HG02610 (cell line): ENCODE data around the gene KRT5.

Experiments used
- ATAC-seq: cut with Tn5 transposase; IDR thresholded peaks from one replicate; pipeline ENCODE4 v1.9.1; 2021; ENCODE audit warnings: mild to moderate bottlenecking, moderate library complexity; ENCODE audit not compliant: unreplicated experiment

KRT5 gene

DNA sequence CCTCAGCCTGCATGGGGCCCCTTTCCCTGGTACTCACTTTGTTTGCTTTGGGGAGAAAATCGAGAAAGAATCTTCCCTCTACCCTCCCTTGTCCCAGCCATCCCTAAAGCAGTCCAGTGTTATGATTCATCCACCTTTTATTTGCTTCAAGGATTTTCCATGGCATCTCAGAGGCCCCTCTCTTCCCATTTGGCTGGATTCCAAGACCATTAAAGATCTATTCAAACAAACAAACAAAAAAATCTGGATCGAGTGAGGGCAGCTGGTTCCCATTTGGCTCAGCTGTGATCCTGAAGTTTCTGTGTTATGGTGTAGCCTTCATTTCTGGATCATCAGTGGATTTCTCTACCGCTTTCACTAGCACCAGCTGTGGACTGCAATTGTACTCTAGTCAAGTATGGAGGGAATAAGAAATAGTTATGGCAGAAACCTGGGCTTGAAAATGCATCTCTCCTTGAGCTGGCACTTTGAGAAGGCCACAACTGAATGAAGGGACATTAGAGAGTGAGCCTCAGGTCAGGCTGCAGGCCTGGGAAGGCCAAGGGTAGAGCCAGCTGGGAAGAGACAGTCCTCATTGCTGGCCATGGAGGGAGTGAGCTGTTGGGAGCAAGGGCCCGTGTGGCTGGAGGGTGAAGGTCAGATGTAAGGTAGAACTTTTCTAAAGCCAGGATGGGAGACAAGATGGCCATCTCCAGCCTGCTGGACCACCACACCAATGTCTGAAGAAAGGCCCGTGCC, 19.1 kb upstream of the KRT5 start:
- no peak for ATAC-seq

DNA sequence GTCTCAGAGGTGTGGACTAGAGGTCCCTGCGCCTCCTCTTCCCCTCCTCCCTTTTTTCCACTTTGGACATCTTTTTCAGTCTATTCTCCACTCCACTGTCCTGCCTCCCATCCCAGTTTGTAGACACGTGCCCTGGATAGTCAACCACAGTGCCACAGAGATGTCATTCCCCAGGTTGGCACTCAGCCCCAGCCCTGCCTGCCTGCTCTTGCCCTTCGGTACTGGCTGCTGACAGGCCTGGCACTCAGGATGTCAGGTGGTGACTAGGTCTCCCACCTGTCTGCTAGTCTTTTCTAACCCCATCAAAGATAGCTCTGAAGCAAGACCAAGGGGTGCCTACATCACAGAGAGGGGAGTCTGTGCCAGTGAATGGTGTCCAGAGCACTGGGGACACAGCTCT, 16.9 kb upstream of the KRT5 start:
- ATAC-seq, result no peak

DNA sequence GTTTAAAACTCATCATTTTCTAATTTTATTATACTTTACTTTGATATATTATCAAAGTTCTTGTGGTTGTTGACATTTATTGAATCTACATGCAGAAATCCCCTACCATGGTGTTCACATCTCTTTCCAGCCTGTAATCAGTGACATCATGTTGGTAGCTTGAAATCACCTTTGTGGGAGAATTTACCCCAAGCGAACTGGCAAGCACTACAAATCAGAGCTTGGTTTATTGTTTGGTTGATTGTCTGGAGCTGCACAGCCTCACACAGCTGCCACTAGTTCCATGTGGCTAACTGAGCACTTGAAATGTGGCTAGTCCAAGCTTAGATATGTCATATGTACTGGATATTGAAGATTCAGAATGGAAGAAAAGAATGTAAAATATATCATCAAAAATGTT, 15.4 kb upstream of the KRT5 start:
- no peak for ATAC-seq

DNA sequence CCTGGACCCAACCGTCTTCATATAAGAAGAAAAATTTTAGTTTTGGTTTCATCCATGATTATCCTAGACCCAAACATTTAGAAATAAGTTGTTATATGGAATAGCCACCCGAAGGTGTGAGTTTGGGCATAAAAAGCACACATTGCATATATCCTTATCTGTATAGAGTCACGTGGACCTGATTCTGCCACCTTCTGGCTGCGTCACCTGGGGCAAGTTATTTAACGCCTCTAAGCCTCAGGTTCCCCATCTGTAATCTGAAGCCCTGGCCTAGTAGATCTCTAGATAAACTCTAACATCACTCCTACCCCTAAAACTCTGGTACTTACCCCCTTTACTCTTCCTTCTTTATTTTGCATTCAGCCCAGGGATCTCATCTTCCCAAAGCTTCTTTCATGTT, 14.3 kb upstream of the KRT5 start:
- ATAC-seq, result no peak

DNA sequence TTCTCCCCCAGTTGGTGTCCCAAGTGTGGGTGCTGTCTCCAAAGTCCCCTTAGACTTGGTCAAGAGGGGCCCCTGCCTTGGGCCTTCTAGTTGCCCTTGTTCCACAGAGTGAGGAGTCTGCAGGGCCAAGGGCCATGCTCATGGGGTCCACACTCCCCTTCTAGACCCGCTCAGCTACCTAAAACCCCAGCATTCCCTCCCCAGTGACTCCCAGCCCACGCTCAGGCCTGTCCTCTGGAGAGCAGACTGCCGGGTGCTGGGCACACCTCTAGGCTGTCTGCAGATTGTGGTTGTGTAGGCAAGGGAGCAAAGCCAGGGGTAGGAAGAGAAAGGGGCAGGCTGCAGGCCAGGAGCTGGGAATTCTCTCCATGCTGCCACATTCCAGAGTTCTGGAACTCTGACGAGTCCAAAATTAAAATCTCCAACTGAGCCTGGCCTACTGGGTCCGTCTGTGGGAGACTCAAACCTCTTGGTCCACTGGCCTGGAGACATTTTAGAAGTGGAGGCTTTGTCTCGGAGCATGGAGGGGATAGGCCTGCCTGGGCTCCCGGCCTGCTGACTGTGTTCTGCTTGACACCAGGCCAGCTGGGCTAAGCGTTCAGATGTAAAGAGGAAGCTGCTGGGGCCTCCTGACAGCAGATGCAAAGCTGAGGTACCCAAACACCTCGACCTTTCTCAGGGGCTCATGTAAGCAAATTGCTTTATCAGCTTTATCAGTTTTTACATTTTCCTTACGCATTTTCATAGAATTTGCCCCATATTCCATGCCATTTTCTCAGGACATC, 13.7 kb upstream of the KRT5 start:
- no peak for ATAC-seq

DNA sequence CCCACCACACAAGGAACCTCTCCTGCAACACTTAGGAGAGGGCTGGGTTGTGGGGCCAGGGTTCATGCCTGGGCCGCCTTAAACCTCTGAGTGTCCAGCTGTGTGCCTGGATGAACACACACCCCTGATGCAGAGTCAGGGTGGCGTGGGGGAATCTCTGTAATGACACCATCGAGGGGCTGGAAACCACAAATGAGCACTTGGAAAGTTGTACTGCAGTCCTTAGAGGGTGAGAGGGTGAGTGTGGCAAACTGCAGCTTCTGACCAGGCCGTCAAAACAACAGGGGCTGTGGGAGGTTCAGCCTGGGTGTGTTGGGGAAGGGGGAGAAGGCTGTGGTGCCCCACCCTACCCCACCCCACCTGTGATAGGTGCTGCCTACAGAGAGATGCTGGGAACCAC, 12.4 kb upstream of the KRT5 start:
- ATAC-seq, result no peak

DNA sequence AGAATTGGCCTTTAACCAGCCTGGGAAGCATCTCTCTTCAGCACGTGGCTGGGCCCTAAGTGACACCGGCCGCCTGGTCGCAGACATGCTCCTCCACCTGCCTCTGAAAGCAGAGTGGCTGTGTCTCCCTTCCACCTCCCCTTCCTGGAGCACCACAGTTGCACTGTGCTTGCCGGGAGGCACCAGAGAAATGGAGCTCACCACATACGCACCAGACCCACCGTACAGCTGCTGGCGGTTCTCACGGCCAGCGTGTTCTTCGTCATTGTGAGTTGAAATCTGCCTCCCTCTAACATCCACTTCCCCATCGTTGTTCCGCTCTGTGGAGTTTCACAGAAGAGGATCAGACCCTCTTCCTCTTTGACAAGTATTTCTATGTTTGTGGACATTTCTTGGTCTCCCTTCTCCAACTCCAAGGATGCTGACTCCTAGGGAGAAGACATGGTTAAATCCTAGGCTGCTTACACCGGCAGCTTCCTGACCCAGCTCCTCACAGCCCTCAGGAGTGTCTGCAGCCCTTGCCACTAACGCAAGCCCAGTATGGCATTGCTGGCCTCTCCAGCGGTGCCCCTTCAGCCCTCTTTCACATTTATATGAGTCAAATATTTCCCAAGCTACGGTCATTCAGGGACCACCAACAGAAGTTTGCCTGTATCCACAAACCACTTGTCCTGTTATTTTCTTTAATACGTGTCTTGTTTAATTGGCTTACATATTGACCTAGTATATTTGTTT, 11.5 kb upstream of the KRT5 start:
- ATAC-seq, result no peak

DNA sequence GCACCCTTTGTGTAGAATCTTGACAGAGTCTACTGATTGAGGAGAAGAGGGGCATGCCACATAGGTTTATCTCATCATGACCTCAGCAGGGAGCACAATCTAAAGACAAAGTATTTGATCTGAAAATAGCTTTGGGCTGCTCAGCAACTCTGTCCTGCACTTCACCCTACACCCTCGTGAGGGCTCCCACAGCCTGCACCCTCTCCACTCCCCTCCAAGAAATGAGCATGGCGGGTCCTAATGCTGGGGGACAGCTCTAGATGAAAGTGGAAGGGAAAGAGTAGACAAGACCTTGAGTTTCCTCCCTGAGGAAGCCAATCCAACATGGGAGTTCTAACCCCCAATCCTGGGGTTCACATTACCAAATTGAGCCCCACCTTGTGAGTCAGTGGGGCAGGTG, 10.7 kb upstream of the KRT5 start:
- no peak for ATAC-seq

DNA sequence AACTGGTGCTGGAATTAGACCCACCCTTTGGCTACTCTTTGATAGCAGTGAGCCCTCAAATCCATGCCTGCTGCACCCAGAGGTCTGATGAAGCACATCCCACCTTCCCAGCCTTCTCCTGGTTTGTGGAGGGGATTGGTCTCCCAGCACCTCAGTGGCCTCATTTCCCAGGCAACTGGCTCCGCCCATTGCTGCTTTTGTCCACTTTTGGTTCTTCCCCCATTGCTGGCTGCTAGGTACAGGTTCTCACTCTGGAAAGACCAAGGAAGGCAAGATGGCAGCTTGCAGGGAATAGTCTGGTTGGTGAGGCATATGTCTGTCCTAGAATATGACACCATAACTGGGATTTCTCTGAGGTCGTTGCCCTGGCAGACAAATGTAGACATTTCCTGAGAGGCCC, 10.2 kb upstream of the KRT5 start:
- ATAC-seq, result no peak

DNA sequence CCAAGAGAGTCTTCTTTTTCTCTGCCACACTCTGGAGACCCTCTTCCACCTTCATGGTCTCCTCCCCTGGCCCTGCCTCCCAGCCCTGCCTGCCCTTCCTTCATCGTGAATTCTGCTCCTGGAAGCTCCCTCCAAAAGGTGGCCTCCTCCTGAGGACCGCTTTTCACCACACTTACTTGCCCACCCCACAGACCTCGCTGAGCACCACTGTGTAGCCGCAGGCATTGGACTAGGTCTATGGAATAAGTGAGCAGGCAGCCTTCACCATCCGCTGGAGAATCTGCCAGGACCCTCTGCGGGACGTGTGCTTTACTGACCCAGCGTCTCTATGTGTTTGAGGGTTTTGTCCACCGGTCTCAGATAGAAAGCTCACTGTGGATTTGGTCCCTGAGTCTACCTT, 9.7 kb upstream of the KRT5 start:
- no peak for ATAC-seq

DNA sequence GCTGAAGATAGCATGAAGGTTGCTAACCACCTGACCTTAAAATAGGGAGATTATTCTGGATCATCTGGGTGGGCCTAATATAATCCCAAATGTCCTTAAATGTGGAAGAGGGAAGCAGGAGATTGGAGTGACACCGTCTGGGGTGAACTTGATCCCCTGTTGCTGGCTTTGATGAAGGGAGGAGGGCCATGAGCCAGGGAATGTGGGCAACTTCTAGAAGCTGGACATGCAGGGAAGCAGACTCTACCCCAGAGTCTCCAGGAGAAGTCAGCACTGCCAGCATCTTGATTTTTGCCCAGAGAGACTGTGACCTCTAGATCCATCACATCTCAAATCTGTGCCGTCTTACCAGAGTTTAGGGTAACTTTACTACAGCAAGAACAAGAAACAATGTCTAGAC, 9.2 kb upstream of the KRT5 start:
- ATAC-seq, result no peak

DNA sequence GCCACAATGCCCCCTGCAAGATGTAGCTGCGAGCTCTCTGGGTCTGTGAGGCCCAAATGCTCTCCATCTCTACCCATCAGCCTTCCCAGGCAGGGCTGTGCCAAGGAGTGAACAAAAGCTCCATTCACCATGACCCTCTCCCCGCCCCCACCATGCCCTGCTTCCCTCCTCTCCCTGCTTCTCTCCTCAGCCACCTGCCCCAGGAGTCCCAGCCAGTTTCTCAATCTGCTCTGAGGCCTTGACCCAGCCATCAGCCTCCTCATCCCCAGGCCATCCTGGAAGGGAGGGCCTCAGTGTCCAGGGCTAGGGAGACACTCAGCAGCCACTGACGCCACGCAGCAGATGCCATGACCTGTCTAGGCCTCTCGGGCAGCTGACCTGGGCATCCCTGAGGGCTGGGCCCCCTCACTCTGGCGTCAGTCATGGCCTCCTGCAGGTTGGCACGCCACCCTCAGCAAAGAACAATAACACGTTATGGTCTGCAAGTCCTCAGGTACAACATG, 8.5 kb upstream of the KRT5 start:
- ATAC-seq, result no peak

DNA sequence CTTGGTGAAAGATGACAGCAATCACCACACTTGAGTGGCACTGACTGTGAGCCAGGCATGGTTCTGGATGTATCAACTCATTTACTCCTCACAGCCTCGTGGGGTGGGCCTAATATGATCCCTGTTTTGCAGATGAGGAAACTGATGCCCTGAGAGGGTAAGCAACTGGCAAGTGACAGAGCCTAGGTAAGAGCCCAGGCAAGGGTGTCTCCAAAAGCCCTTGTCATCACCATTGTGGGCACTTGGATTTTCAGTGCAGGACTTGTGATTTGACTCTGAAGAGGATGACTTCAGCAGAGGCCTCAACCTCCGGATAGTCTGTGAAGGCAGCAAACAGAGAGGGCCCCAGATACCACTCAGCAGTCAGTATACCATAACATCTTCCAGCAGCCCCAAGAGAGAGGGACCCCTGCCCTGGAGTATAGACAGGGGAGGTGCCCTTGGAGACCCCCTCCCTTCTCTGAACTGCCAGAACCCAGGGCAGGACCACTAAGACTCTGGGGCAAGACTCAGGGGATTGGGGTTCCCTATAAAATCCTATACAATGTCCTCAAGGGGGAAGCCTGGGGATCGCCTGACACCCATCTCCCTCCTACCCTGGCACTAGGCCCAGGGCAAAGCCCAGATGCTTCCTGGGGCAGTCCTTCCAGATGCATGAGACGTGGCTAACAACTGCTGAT, 7.1 kb upstream of the KRT5 start:
- no peak for ATAC-seq

DNA sequence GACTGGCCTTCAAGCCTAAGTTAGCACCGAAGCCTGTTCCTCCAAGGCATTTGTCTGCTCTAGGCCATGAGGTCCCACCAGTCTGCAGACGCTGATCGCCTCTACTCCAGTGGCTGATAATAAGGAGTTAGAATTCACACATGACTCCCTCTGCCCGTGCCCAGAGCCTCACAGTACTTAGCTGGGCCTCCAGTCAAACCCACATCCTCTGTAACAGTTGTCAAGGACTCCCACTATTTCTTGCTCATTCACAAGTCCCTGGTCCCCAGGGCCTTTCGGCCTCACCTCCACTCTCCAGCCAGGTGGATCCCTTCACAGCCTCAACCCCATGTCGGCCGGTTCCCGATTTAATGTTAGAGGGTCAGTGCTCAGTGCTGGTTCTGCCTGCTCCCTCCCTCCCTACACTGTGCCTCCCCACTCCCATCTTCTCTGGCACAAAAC, 6.3 kb upstream of the KRT5 start:
- ATAC-seq, result no peak

DNA sequence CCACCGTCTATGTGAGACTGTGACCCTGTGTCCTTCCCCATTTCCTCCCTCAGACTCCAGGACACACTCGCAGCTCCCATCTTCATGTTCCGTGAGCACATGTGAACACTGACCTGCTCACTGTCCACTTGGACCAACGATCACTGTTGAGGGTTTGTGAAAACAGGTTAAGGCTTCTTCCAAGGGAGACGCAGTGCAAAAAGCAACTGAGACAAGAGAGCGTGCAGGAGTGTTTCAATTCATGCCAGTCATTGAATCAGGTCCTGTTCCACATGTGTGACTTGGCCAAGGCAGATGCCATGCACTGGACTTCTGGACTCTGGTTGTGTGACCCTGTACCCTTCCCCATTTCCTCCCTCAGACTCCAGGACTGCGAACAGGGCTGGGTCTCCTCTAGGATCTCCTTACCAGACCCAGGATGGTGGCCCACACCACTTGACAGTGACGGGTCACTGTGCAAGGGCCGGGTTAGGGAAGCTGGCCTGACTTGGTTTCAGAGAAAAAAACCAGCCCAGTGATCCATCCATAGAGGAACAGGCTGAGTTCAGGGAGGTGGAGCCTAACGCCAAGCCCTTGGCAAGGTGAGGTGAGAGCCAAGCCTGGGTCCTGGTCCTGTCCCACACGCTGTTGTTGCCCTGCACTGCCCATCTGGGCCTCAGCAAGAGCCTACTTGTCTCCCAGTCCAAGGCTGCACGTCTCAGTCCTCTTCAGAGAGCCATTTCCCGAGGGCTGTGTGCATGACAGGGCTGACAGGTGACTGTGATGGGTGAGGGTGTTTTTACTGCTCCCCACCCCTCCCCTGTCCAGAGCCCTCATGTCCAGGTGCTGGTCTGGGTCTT, 5.7 kb upstream of the KRT5 start:
- no peak for ATAC-seq

DNA sequence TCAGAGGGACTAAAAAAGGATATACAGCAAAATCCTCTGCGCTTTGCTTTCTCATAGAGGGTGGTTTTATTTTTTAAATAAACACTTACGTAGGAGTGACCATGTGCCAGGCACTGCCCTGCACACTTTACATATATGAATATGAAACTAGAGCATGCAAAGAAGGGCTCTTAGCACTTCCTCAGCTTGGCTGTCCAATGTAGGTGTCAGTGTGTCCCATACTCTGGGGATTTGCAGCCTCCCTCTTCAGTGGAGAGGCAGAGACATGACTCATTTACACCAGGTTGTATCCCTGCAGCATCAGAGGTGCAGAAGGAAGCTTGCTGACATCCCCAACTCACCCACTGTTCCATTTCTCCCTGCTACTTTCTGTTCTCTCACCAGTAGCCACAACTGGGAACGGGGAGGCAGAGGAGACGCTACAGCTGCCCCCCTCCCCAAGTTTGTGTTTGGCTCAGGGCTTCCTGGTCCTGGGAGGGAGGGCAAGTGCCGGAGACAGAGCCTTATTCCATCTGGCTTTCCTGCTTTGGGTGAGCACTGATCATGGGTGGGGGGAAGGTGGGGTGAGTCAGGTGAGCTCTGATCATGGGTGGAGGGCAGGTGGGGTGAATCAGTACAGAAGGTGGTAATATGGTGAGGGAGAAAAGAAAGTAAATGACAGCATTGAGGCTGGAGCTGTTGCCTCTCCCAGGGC, 4.9 kb upstream of the KRT5 start:
- no peak for ATAC-seq

DNA sequence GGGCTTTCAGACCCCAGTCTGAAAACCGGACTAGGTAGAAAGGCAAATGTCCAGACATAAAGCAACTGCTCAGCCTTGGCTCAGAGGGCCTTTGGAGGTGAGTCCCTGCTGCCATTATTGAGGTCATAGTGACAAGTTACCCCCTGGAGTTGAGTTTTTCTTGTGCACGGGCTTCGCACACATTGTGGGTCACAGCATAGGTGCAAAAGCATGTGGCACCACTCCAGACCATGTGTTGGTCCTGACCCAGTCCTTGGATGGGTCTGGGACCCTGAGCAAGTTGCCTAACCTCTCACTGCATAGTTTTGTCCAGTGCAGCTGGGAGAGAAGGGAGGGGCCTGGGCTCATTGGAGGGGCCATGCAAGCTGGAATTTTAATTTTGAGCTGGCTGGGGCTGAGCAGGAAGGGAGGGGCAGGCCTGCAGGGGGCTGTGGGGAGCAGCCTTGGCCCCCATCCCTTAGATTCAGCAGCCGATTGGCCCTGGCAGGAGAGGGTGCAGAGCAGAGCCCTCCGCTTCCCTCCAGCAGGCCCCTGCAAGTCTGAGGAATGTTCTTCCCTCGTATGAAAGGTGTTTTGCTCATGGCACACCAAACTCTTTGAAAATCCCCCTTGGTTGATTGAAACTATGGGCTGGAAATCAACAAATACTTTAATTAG, 4.2 kb upstream of the KRT5 start:
- ATAC-seq, result no peak

DNA sequence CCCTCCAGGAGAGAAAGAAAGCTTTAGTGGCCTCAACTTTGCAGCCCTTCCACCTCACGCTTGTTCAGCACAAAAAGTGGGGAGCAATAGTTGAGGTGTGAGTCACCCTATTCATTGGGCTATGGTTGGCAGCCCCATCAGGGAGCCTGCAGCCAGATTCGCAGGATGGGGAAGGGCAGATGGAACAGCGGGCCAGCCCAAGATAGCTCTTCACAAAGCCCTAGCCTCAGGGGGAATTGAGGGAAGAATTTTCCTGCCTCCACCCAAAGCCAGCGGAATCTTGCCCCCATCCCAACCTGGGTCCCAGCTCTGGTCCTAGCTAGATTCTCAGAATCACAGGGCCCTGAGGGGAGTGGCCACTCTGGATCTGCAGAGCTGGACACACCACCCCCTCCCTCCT, 3.6 kb upstream of the KRT5 start:
- ATAC-seq, result no peak

DNA sequence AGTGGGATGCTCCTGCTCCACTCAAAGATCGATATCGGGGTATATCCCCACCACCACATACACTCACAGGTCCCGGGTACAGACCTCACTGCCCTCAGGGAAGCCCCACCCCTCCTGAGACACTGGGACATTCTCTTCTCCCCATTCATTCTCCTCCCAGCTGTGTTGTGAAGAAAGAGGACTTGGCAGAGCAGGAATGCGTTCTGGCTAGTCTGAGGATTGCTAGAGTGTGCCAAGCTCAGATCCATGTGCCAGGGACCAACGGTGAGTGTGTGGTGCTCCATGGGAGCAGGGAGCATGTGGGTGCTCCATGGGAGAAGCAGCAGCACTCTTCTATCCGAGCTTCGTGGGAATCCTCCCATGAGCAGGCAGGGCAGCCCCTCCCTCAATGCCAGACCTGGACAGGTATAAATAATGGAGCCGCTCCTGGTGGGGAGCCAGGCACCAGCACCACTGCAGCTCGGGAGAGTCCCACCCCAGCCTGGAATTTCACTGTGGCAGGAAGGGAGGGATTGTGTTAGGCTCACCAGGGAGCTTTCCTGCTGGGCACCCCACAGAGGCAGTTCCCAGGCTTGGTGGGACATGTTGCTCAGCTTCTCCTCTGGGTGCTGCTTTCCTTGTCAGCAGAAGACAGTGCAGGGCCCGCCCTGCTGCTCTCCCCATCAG, 2.3 kb upstream of the KRT5 start:
- ATAC-seq, result no peak
